Renal pelvis (tissue), 12 donors: ENCODE results near the gene C12orf57. TPM values are rescaled to one million over a fixed set of nuclear protein-coding genes. Genes with fewer than 3 reads are reported as not detected.
"Not testable (repeated sequence)": the region's sequence is repeated elsewhere in the genome, so short reads cannot be mapped to it uniquely, and the experiment has no call there.

Experiments
- DNase-seq: peaks from one replicate; pipeline ENCODE4 v3.0.0-alpha.2; 2013
- long read RNA-seq, 16 experiments: transcript quantifications; one replicate each; lab custom pipeline, GENCODE V29; 2026
- polyA plus RNA-seq, 3 donors: library from polyadenylated mRNA; unstranded; fragments of 120-200 nt; gene quantifications; one replicate each; pipeline ENCODE4 v1.2.1, GENCODE V29; 2013; ENCODE audit not compliant: insufficient read length in 3 of 3

C12orf57 gene, protein sequence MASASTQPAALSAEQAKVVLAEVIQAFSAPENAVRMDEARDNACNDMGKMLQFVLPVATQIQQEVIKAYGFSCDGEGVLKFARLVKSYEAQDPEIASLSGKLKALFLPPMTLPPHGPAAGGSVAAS
- 100 to 1,000 TPM; 135 to 204 (median 158) TPM for polyA plus RNA-seq
- long read RNA-seq, donor 1, transcript C12orf57-202 (3 exons, 662 nt) = minor isoform, 28 of 146 reads
- long read RNA-seq, donor 1, transcript C12orf57-201 (3 exons, 560 nt) = major isoform, 106 of 146 reads
- long read RNA-seq, donor 1, partial matches to known transcripts = 8 of 146 reads
- long read RNA-seq, donor 1, other reads (novel, unspliced or antisense) = 0 of 146 reads
- long read RNA-seq, donor 2, transcript C12orf57-201 (3 exons, 560 nt) = major isoform, 152 of 197 reads
- long read RNA-seq, donor 2, transcript C12orf57-202 (3 exons, 662 nt) = minor isoform, 32 of 197 reads
- long read RNA-seq, donor 2, partial matches to known transcripts = 7 of 197 reads
- long read RNA-seq, donor 2, other reads (novel, unspliced or antisense) = 0 of 197 reads
- long read RNA-seq, donor 3, transcript C12orf57-201 (3 exons, 560 nt) = major isoform, 120 of 178 reads
- long read RNA-seq, donor 3, transcript C12orf57-202 (3 exons, 662 nt) = minor isoform, 45 of 178 reads
- long read RNA-seq, donor 3, partial matches to known transcripts = 8 of 178 reads
- long read RNA-seq, donor 3, other reads (novel, unspliced or antisense) = 0 of 178 reads
- long read RNA-seq, donor 4, transcript C12orf57-201 (3 exons, 560 nt) = major isoform, 186 of 247 reads
- long read RNA-seq, donor 4, transcript C12orf57-202 (3 exons, 662 nt) = minor isoform, 26 of 247 reads
- long read RNA-seq, donor 4, transcript C12orf57-206 (2 exons, 980 nt) = minor isoform, 11 of 247 reads
- long read RNA-seq, donor 4, partial matches to known transcripts = 15 of 247 reads
- long read RNA-seq, donor 4, other reads (novel, unspliced or antisense) = 5 of 247 reads
- long read RNA-seq, donor 5, transcript C12orf57-201 (3 exons, 560 nt) = major isoform, 78 of 95 reads
- long read RNA-seq, donor 5, transcript C12orf57-202 (3 exons, 662 nt) = minor isoform, 17 of 95 reads
- long read RNA-seq, donor 5, partial matches to known transcripts = 0 of 95 reads
- long read RNA-seq, donor 5, other reads (novel, unspliced or antisense) = 0 of 95 reads
- long read RNA-seq, donor 6, transcript C12orf57-201 (3 exons, 560 nt) = major isoform, 84 of 114 reads
- long read RNA-seq, donor 6, transcript C12orf57-202 (3 exons, 662 nt) = minor isoform, 15 of 114 reads
- long read RNA-seq, donor 6, partial matches to known transcripts = 13 of 114 reads
- long read RNA-seq, donor 6, other reads (novel, unspliced or antisense) = 0 of 114 reads
- long read RNA-seq, donor 7, transcript C12orf57-201 (3 exons, 560 nt) = major isoform, 155 of 219 reads
- long read RNA-seq, donor 7, transcript C12orf57-202 (3 exons, 662 nt) = minor isoform, 32 of 219 reads
- long read RNA-seq, donor 7, partial matches to known transcripts = 26 of 219 reads
- long read RNA-seq, donor 7, other reads (novel, unspliced or antisense) = 0 of 219 reads
- long read RNA-seq, donor 8, transcript C12orf57-201 (3 exons, 560 nt) = major isoform, 94 of 131 reads
- long read RNA-seq, donor 8, transcript C12orf57-202 (3 exons, 662 nt) = minor isoform, 23 of 131 reads
- long read RNA-seq, donor 8, partial matches to known transcripts = 11 of 131 reads
- long read RNA-seq, donor 8, other reads (novel, unspliced or antisense) = 0 of 131 reads
- long read RNA-seq, donor 9, transcript C12orf57-202 (3 exons, 662 nt) = minor isoform, 44 of 225 reads
- long read RNA-seq, donor 9, transcript C12orf57-206 (2 exons, 980 nt) = minor isoform, 7 of 225 reads
- long read RNA-seq, donor 9, transcript C12orf57-201 (3 exons, 560 nt) = major isoform, 154 of 225 reads
- long read RNA-seq, donor 9, transcript C12orf57-204 (3 exons, 551 nt) = minor isoform, 6 of 225 reads
- long read RNA-seq, donor 9, partial matches to known transcripts = 14 of 225 reads
- long read RNA-seq, donor 9, other reads (novel, unspliced or antisense) = 0 of 225 reads
- long read RNA-seq, donor 10, transcript C12orf57-202 (3 exons, 662 nt) = minor isoform, 25 of 152 reads
- long read RNA-seq, donor 10, transcript C12orf57-204 (3 exons, 551 nt) = minor isoform, 6 of 152 reads
- long read RNA-seq, donor 10, transcript C12orf57-201 (3 exons, 560 nt) = major isoform, 106 of 152 reads
- long read RNA-seq, donor 10, partial matches to known transcripts = 11 of 152 reads
- long read RNA-seq, donor 10, other reads (novel, unspliced or antisense) = 0 of 152 reads
- long read RNA-seq, donor 11, transcript C12orf57-202 (3 exons, 662 nt) = minor isoform, 18 of 110 reads
- long read RNA-seq, donor 11, transcript C12orf57-201 (3 exons, 560 nt) = major isoform, 79 of 110 reads
- long read RNA-seq, donor 11, partial matches to known transcripts = 10 of 110 reads
- long read RNA-seq, donor 11, other reads (novel, unspliced or antisense) = 0 of 110 reads
- long read RNA-seq, donor 12, transcript C12orf57-202 (3 exons, 662 nt) = minor isoform, 35 of 211 reads
- long read RNA-seq, donor 12, transcript C12orf57-201 (3 exons, 560 nt) = major isoform, 166 of 211 reads
- long read RNA-seq, donor 12, partial matches to known transcripts = 7 of 211 reads
- long read RNA-seq, donor 12, other reads (novel, unspliced or antisense) = 0 of 211 reads
- long read RNA-seq, donor 13, transcript C12orf57-201 (3 exons, 560 nt) = major isoform, 98 of 136 reads
- long read RNA-seq, donor 13, transcript C12orf57-202 (3 exons, 662 nt) = minor isoform, 15 of 136 reads
- long read RNA-seq, donor 13, partial matches to known transcripts = 16 of 136 reads
- long read RNA-seq, donor 13, other reads (novel, unspliced or antisense) = 0 of 136 reads
- long read RNA-seq, donor 14 = 0 reads
- long read RNA-seq, donor 15, transcript C12orf57-201 (3 exons, 560 nt) = major isoform, 111 of 153 reads
- long read RNA-seq, donor 15, transcript C12orf57-202 (3 exons, 662 nt) = minor isoform, 24 of 153 reads
- long read RNA-seq, donor 15, transcript C12orf57-204 (3 exons, 551 nt) = minor isoform, 5 of 153 reads
- long read RNA-seq, donor 15, partial matches to known transcripts = 11 of 153 reads
- long read RNA-seq, donor 15, other reads (novel, unspliced or antisense) = 0 of 153 reads
- long read RNA-seq, donor 16, transcript C12orf57-202 (3 exons, 662 nt) = minor isoform, 26 of 189 reads
- long read RNA-seq, donor 16, transcript C12orf57-206 (2 exons, 980 nt) = minor isoform, 7 of 189 reads
- long read RNA-seq, donor 16, transcript C12orf57-201 (3 exons, 560 nt) = major isoform, 141 of 189 reads
- long read RNA-seq, donor 16, partial matches to known transcripts = 13 of 189 reads
- long read RNA-seq, donor 16, other reads (novel, unspliced or antisense) = 0 of 189 reads

GRCh38 chr12:6943722-6944380, at the start of gene C12orf57, which contains the start of gene RNU7-1:
C12orf57 (plus strand) TSS chr12:6944022; CDS start chr12:6944122, 100 bp downstream.
RNU7-1 (plus strand) TSS chr12:6943816.
- peak; percentile 92 for DNase-seq

DNA sequence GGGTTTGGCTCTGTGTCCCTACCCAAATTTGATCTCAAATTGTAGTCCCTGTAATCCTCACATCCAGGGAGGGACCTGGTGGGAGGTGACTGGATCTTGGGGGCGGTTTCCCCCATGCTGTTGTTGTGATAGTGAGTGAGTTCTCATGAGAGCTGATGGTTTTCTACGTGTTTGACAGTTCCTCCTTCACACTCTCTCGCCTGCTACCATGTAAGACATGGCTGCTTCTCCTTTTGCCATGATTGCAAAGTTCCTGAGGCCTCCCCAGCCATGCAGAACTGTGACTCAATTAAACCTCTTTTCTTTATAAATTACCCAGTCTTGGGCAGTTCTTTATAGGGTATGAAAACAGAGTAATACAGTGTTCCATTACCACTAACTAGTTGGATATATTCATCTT, 49.5 kb upstream of the C12orf57 start:
- DNase-seq = no peak

DNA sequence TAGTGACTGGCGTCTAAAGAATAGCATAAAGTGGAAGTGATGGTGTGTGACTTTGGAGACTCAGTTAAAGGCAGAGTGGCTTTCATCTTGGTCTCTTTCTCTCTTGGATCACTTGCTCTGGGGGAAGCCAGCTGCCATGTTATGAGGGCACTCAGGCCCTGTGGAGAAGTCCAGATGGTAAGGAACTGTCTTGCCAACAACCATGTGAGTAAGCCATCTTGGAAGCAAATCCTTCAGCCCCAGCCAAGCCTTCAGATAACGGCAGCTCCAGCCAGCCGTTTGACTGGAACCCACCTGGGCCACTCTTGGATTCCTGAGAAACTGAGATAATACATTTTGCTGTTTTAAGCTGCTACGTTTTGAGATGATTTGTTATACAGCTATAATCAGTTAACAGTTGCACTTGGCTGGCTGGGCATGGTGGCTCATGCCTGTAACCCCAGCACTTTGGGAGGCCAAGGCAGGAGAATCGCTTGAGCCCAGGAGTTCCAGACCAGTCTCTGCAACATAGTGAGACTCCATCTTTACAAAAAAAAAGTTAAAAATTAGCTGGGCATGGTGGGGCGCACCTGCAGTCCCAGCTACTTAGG, 46.9 kb upstream of the C12orf57 start:
- no peak for DNase-seq

GRCh38 chr12:6899427-6899826, 44.4 kb upstream of the C12orf57 start:
- DNase-seq = no peak

DNA sequence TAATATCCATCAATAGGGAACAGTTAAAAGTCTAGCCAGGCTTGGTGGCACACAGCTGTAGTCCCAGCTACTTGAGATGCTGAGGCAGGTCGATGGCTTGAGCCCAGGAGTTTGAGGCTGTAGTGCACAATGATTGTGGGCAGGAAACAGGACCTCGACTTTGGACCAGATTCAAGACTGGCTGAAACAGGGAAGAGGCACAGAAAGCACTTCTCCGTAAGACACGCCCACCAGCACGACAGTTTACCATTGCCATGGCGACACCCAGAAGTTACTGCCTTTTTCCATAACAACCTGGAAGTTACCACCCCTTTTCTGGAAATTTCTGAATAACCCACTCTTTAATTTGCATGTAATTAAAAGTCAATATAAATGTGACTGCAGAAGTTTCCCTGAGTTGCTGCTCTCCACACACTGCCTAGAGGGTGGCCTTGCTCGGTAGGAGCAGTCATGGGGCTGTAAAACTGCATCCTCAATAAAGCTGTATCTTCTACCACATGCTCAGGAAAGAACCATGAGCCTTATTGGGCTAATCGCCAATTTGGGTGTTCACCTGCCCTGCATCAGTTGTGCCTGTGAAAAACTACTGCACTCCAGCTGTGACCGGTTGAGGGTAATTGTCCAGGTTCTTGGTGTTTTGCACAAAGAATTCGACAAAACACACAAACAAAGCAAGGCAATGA, 43.8 kb upstream of the C12orf57 start:
- no peak for DNase-seq

DNA sequence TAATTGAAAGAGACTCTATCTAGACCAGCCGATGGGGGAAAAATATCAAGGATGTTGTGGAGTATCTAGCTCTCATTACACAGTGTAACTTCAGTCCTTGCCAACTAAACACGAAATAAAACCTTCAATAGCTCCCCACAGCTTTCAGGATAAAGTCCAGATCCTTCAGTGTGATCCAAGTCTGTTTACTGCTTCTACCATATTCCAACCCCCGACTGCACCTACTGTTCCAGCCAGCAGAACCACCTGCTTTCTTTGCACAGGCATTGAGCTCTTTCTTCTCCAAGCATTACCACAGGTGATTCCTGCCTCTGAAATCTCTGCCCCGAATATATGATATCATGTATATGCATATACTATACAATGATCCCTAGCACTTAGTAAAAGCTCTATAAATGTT, 41.4 kb upstream of the C12orf57 start:
- DNase-seq = no peak

DNA sequence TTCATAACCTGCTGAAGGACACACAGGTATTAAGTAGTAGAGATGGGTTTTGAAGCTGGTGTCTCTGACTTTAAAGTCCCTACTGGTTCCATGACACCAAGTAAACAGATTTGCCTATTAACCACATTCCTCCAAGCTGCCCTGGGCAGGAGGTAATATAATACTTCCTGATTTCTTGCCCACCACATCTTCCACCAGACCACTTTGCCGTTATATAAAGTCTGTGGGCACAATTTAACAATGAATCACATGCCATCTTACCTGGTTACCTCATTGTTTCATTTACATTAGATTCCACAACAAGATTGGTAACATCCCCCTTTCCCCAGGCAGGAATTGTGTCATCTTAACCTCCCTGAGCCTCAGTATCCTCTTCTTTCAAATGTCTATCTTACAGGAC, 40.1 kb upstream of the C12orf57 start:
- DNase-seq = no peak

DNA sequence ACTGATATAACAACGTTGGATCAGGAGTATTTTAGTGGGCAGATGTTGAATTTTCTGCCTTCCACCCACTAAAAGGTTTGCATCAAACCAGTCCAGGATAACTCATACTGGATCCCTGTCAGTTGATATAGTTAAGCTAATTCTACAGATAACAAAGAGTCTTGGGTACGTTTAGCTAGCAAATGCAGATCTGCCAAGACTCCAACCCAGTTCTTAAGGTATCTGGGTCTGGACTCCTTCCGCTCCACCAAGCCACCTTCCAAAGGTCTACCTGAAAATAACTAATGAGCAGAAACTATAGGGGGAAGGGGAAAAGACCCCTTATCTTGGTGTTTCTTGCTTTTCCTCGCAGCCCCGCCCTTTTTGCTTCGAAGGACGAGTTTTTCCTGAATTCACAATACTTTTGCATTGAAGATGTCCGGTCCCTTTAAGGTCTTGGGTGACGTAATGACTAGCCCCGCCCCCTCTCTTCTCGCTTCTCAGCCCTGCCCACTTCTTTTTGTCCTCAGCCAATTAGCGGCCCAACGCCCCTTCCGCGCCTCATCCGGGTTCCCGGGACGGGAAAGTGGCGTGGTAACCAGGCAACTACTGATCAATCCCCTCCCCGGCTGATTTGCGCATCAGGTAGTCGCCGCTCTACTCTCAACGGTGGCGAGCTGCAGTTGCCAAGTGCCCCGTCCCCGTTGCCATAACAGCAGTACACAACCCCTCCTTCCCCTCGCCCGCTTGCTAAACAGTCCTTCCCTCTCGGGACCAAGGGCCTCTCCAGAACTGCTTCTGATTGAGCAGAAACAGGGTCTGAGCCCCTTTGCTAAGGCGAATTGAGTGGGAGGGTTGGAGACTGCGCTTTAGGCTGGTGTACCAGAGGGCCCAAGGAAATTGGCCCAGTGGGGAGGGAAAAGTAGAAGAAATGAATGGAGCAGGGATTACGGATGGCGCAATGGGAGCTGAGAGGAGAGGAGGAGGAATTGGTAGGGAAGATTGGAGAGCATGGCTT, 39.2 kb upstream of the C12orf57 start, which contains the start of gene LRRC23:
Gene LRRC23 (plus strand): TSS at position 543 of the 997 bp plus-strand sequence. CDS start 812 bp downstream, outside the sequence.
- peak; percentile 98 for DNase-seq

DNA sequence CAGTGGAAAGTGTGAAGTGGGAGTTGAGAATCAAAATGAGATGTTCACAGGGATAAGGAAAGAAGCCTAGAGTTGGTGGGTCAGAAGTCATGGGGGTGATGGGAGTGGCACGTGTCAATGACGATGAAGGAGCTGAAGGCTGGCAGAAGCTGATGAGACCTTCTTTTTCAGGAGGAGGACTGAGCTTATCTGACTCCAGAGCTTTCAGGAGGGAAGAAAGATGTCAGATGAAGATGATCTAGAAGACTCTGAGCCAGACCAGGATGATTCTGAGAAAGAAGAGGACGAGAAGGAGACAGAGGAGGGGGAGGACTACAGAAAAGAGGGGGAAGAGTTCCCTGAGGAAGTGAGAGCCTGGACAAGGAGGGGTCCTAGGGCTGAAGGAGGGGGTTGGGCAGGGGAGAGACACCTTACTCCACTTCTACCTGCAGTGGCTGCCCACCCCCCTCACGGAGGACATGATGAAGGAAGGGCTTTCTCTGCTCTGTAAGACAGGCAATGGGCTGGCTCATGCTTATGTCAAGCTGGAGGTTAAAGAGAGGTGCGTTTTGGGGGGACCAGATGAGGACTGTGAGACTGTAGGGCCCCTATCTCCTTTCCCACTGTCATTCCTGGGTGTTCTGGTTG, 38.3 kb upstream of the C12orf57 start:
- DNase-seq = no peak

DNA sequence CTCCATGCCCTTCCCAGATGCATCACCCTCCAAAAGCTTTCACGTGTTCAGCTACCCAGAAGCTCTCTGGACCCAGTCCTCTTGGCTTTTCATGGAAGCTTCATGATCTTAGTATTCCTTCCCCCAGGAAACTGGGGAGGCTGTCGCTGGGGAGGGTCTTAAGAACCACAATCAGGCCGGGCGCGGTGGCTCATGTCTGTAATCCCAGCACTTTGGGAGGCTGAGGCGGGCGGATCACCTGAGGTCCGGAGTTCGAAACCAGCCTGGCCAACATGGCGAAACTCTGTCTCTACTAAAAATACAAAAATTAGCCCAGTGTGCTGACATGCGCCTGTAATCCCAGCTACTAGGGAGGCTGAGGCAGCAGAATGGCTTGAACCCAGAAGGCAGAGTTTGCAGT, 35.7 kb upstream of the C12orf57 start:
- DNase-seq = not testable (repeated sequence)

DNA sequence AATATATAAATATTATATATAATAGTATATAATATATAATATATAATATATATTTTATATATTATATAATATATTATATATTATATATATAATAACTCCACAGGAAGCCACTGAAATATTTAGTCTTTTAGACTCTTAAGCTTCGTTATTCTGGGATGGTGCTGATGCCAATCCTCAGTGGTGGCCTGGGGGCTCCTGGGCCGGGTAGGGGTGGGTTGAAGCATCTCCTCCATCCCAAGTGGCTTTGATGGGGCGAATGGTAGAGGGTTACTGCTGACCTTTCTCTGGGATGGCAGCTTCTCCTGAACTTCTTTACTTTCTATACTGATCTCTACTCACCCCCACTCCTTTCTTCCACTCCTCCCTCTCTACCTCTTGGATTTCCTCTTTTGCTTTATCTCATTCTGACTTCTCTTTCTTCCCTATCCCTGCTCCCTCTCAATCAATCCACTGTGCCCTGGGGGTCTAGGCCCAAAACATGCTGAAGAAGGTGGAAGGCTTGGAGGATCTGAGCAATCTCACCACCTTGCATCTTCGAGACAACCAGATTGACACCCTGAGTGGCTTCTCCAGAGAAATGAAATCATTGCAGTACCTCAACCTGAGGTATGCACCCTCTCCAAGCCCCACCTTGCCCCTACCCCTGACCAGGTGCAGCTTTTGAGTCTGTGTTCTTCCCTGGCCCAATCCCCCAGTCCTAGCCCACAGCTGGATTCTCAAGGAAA, 34.2 kb upstream of the C12orf57 start:
- DNase-seq = no peak

DNA sequence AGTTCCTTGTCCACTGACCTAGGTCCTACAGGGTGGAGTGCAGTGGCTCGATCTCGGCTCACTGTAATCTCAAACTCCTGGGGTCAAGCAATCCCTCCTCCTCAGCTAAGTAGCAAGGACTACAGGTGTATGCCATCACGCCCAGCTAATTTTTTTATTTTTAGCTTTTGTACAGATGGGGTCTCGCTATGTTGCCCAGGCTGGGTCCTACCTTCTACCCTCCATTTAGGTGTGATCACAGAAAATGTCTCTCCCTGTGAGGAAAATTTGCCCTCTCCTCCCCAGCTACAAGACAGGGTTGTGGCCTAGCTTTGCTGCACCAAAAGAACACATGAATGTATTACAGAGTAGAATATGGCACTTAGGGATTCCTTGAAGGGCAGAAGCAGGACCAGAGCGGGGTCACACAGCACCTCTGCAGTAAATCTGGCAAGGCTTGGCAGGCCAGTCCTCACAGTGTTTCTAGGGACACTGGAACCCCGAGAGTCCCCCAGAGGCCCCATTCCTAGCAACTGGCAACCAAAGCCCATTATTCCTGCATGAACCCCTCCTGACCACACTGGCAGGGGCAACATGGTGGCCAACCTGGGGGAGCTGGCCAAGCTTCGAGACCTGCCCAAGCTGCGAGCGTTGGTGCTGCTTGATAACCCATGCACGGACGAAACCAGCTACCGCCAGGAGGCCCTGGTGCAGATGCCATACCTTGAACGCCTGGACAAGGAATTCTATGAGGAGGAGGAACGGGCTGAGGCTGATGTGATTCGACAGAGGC, 31.5 kb upstream of the C12orf57 start:
- no peak for DNase-seq
